Measurements from ENCODE around the gene TBC1D1.

Gene TBC1D1

DNA sequence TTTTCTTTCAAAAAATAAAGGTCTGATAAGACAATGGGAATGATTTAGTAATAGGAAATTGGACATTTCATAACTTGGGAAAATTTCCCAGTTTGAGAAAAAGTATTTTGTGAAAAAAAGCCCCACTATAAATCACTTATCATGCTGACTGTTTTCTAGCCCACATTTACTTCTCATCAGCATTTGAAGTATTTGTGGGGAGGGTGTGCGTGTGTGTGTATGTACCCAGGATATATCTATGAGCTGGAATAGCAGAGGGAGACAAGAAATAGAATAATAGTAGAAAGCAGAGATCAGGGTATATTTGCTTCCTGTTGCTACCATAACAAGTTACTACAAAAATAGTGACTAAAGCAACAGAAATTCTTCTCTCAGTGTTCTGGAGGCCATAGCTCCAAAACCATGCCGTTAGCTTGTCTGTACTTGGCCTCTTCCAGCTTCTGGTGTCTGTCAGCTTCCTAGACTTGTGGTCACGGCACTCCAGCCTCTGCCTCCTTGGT, 209.1 kb downstream of the TBC1D1 start:
- no peak for DNase-seq (ENCODE audit: low read depth in 2 of 2)

DNA sequence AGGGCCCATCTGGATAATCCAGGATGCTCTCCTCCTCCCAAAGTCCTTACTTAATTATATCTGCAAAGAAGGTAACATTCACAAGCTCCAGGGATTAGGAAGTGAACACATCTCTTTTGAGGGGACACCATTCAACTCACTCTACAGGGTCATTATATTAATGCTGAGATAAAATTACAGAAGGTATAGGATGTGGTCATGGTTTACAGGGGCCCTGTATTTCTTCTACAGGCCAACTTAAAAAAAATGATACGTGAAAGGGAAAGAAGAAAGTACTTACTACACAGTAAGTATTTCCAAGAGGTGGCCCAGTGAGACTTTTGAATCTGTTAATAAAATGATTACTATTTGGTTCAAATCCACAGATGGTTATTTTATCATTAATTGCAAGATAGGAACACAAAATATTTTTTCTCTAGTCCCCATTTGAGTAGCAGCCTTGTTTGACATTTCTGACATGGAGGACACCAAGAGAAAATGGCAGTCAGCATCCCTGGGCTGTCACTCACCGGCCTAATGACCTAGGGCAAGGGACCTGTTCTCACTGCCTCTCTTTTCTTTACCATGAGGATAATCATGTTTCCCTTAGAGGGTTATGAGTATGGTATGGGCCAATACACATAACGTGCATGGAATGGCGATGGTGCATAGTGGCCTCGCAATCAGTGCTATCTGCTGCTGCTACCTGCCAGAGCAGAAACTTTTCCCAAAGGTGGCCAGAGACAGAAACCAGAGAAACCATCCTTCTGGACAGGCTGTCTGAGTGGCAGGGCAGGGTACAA, 209.8 kb downstream of the TBC1D1 start:
- no peak for DNase-seq (ENCODE audit: low read depth in 2 of 2)

DNA sequence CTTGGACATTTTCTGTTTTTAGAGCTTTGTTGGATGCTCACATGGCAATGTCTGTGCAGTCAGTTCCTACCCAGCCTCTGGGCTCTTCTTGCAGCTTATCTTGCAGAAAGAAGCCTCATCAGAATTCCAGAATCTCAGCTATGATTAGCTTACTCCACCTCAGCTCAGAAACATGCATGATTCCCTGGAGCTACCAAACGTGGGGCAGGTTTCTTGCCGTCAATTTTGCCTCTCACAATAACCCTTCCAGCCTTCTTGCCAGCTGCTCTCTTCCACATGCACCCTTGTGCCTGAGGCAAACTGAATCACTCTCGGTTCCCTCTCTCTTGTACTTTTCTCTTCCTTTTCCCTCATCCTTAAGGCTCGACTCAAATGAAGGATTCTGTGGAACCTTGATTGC, 210.7 kb downstream of the TBC1D1 start:
- DNase-seq (ENCODE audit: low read depth in 2 of 2), result no peak

DNA sequence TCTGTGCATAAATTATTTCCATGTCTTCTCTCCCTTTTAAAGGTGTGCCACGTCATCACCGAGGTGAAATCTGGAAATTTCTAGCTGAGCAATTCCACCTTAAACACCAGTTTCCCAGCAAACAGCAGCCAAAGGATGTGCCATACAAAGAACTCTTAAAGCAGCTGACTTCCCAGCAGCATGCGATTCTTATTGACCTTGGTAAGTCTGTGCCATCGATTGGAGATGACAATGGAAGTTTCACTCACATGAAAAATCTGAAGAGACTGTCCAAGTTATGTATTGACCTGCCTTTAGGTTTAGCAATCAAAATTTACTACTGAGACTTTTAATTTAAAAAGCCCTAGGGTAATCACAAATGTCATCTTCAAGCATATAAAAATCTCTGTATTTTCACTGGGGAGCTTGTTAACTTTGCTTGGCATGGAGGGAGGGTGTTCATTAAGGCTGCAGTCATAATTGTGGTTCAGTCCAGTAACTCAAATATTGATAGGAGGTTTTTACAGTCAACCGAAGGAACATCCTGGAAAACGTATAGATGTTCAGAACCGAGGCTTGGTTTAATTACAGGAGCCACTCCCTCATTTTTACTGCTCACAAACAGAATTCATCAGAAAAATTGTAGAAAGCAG, 212.2 kb downstream of the TBC1D1 start:
- DNase-seq (ENCODE audit: low read depth in 2 of 2), result no peak

DNA sequence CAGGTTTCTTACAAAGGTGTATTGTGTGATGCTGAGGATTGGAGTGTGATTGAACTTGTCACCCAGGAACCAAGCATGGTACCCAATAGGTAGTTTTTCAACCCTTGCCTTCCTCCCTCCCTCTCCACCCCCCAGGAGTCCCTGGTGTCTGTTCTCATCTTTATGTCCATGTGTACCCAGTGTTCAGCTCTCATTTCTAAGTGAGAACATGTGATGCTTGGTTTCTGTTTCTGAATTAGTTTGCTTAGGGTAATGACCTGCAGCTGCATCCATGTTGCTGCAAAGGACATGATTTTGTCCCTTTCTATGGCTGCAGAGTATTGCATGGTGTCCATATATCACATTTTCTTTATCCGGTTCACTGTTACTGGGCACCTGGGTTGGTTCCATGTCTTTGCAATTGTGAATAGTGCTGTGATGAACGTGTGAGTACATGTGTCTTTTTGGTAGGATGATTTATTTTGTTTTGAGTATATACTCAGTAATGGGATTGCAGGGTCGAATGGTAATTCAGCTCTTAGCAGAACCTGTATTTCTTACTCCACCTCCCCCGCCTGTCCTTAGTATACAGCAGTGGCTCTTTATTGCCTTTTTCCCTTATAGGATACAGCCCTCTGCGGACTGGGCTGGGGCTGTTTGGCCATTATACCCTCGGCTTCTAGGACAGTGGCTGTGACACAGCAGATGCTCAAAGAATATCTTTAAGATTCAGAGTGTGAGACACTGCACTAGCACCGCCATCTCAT, 214.8 kb downstream of the TBC1D1 start:
- no peak for DNase-seq (ENCODE audit: low read depth in 2 of 2)

DNA sequence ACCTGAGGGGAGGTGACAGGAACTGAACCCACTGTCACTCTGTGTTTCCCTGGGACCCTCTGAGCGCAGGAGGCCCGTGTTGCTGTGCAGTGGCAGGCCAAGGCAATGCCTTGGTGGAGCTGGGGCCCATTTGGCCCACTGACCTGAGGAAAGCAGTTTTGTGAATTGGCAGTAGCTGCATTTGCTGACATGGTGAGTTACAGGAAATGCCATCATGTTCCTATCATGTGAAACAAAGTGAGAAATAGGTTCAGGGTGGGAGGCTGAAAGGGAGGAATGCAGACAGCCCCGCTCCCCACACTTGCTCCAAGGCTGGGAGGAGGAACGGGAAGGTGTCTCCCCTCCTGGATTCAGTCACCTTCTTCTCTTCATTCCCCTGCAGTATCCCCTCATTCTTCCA, 215.4 kb downstream of the TBC1D1 start:
- DNase-seq (ENCODE audit: low read depth in 2 of 2), result no peak

DNA sequence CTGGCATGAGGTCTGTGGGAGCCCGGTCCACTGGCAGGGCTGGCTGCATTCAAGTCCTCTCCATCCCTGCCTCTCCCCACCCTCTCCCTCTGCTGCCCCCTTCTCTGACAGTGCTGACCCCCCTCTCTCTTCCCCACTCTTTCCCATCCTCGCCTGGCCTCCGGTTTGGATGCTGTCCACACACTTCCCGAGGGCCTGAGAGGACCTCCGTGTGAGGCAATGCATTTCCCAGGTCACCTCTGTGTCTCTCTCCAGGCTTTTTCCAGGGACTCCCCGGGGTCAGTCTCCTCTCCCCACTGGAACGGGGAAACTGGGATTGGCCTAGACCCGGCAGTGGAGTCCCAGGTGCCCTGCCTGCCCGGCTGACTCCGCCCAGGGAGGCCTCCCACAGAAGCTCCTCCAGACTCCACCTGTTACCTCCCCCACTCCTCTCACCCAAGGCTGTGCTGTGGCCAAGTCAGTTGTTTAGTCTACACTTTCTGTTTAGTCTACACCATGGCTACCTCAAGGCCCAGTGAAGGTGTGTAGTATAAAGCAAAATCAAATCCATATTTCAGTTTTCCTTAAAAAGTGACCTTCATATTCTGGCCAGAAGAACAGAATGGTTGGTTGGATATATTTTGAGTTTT, 216.1 kb downstream of the TBC1D1 start:
- DNase-seq (ENCODE audit: low read depth in 2 of 2), result no peak

DNA sequence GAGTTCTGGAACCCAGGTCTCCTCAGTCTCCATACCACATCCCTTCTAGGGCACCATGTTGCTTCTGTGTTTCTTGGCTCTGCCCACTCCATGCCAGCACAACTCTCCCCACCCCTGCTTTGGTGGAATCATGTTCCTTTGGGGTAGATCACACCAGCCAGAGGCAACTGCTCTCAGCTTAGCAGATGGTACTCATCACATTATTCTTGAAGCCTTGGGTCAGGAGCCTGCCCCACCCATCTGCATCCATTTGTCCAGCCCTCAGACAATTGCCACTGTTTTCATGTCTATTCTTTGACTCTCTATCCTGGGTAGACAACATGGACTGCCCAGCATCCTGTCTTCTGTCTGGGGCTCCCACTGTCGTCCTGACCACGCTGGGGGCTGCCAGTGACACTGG, 216.9 kb downstream of the TBC1D1 start:
- DNase-seq (ENCODE audit: low read depth in 2 of 2), result no peak

DNA sequence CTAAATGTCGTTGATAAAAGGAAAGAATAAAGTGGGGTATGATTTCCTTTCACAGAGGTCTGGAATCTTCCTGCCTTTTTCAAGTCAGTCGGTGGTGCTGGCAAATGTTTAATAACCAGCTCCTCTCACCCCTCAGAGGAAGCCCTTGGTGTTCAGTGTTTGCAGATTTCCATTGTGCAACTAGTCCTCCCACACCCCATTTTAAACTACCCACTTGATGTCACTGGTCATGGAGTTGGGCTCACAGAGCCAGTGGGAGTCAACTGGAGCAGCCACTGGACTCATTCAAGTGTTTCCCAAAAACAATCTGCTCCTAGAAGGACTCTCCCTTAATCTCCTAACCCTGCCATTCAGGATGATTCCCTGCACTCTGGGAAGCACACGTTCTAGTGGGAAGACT, 218.5 kb downstream of the TBC1D1 start:
- DNase-seq (ENCODE audit: low read depth in 2 of 2), result no peak

DNA sequence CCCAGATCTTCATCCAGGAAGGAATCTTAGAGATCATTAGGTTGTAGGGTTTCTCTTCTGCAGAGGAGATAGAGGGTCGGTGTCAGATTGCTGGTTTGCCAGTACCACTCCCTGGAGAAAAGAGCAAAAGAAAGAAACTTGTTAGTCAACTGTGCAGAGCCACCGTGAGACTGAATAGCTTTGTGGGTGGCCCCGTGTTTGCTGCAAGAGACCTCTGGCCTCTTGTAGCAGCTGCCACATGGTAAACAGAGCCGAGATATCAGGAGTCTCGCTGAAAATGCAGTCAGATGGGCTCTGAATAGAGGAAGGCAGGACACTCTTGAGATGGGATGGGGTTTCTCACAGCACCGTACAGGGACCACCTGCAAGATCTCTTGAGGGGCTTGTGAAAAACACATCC, 219.0 kb downstream of the TBC1D1 start:
- no peak for DNase-seq (ENCODE audit: low read depth in 2 of 2)

DNA sequence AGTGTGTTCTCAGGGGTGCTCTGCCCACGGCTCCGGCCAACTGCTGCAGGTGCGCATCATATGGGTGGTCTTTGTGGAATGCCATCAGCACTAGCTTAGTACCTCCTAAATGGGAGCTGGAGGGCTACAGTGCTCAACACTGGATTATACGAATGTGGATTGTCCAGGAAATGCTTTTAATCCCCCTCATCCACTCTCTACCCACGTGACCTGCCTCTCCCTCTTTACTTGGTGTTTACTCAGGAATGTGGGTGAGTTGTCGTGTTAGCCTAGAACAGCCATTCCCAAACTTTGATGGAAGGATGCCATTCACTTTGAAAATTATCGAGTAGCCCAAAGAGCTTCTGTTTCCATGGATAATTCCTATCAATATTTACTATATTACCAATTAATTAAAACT, 220.1 kb downstream of the TBC1D1 start:
- no peak for DNase-seq (ENCODE audit: low read depth in 2 of 2)

DNA sequence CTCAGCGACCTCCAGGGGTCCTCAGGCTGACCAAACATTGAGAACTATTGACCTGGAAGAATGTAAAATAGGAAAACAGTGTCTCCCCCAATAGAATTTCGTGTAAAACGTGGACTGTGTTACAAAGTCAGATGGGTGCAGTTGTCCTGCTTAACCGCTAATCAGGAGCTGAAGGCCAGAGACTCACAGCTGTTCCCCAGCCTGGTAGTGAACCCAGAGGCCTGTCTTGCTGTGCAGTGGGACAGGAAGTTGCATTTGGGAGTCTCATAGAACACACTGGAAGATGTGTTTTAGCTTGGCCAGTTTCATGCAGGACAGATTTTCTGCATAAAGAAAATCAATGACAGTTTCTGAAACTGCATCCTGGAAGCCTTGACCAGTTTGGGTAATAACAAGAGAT, 220.8 kb downstream of the TBC1D1 start:
- DNase-seq (ENCODE audit: low read depth in 2 of 2), result no peak

DNA sequence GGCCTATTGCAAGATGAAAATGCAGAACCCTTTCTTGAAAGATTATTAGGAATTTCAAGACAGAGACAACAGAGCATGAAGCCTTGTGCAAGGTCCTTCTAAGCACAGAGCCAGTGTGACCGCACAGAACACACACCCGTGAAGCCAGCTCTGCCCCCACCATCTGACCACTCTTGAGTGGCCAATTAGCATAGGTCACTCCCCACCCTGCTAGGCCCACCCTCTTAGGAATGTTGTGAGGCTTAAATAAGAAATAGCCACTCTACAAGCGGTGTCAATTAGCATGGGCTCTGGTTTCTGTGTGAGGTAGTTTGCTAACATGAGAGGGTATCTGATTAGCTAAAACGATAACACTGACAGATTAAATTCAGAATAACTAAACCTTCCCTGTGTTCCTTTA, 222.2 kb downstream of the TBC1D1 start:
- no peak for DNase-seq (ENCODE audit: low read depth in 2 of 2)

DNA sequence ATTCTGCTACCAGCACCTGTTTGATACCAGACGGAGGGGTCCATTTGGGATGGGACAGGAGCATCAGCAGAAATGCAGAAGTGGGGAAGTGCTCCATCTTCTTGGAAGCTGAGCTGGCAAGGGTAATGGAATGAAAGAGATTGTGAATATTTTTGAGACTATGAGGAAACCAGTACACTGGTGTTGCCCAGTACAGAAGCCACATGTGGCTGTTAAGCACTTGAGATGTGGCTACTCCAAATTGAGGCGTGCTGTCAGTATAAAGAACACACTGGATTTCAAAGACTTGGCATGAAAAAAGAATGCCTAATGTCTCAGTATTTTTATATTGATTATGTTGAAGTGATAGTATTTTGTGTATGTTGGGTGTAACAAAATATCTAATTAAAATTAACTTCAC, 222.7 kb downstream of the TBC1D1 start:
- DNase-seq (ENCODE audit: low read depth in 2 of 2), result no peak

DNA sequence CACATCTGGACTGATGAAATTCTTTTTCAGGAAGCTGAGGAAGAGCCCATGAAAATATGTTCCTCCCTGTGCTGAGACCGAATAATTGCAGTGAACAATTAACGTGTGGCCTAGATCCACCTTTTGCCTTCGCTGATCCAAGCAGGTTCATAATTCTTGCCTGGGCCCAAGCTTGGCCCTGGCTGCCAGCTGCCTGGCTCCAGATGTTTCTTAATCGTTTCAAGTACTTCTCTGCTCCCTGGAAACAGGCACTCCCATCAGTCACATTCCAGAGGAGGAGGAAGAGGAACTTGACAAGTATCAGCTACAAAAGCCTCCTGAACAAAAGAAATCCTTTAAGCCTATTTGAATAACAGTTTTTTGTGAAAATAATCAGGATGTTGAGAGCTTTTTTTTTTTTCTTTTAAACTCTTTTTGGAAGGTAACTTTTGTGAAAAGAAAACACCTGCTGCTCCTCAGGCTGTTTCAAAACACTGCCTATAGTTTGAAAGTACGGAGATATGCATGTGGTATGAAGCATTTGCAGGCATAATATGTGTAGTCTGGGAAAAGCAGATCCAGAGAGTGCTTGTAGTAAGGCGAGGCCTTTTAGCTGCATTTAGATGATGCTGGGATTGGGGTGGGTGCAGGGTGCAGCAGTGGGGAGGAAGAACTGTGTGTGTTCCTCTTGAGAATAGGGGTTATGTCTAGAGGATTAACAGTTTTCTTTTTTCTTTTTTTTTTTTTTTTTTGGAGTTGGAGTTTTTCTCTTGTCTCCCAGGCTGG, 223.7 kb downstream of the TBC1D1 start:
- no peak for DNase-seq (ENCODE audit: low read depth in 2 of 2)

DNA sequence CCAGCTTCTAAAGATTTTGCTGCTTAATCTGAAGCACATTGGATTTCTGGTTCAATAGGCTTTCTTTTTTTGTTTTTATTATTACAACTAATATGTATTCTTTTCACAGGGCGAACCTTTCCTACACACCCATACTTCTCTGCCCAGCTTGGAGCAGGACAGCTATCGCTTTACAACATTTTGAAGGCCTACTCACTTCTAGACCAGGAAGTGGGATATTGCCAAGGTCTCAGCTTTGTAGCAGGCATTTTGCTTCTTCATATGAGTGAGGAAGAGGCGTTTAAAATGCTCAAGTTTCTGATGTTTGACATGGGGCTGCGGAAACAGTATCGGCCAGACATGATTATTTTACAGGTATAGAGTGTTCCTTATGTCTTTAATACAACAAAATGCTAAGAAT, 224.7 kb downstream of the TBC1D1 start:
- no peak for DNase-seq (ENCODE audit: low read depth in 2 of 2)

DNA sequence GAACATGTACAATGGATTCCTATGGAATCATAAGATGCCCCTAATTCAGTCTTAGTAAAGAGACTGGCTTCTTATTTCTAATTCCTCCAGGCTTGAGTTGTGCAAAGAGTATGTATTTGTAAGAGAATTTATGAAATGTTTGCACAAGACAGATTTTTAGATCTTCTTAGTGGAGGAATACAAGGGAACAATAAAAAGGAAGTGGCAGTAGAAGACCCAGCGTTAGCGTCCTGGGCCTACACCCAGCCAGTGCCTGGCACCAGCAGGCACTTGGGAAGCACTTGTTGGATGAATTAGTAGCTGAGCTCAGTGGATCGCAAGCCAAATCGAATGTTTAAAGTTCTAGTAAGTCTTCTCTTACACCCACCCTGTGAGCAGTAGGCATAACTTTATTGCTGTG, 226.7 kb downstream of the TBC1D1 start:
- no peak for DNase-seq (ENCODE audit: low read depth in 2 of 2)

DNA sequence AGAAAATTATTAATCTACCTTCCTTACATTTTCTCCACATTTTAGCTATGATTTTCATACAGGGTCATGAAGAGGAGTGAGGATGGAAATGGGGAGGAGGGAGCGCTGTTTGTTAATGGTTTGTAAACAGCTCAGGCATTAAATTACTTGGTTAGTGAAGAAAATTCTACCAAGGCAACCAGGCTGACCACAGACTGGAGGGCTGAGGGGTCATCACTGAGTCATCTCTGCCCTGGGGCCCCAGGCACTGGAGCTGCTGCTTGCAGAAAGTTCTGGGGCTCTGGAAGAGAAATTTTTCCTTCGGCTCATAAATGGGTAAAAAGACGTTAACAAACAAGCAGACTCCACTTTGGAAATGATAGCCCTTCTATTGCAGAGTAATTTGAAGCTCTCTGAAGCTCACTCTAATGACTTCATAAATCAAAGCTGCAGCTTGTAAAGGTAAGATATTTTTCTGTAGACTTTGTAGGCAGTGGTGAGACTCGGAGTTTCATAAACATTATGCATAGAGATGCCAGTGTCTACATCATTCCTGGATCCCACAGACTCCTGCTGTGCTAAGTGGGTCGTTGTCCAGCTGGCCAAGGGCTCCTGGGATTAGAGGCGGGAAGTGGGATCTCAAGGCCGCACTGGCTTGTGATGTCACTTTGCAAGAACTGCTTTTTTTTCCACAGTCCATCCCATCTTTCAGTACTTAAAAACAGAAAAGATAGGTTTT, 228.9 kb downstream of the TBC1D1 start:
- DNase-seq (ENCODE audit: low read depth in 2 of 2), result no peak

DNA sequence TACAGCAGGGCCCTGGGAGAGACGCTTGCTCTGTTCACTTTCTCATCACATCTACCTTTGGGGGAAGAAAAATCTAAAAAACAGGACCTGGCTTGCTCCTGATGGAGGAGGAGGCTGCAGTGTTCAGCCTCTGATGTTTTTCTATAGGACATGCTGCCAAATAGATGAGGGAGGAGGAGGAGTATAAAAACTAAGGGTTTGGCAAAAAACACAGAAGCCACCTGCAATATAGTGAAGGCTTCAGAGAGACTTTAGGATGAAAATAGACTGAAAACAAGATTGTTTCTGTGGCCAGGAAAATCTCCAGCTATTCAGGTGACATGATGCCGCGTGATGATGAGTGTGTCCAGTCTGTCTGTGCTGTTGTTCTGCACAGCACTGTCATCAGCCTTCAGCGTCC, 229.9 kb downstream of the TBC1D1 start:
- DNase-seq (ENCODE audit: low read depth in 2 of 2), result no peak

DNA sequence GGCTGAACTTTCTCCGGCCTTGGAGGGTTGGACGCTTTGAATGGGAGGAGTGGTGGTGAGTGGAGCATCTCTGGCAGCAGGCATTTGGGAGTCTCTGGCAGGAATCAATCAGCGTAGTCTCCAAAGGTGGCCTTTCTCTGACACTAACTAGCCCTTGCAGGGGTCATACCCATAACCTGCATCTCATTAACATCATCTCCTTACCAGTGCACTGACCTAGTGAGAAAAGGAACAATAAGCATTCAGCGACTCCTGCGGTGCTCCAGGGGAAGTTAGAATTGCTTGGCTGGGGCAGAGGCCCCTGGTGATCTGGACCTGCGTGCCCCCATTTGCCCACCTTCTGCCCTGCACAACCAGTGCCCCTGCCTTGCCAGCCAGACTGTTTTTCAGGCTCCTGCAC, 231.2 kb downstream of the TBC1D1 start:
- no peak for DNase-seq (ENCODE audit: low read depth in 2 of 2)

DNA sequence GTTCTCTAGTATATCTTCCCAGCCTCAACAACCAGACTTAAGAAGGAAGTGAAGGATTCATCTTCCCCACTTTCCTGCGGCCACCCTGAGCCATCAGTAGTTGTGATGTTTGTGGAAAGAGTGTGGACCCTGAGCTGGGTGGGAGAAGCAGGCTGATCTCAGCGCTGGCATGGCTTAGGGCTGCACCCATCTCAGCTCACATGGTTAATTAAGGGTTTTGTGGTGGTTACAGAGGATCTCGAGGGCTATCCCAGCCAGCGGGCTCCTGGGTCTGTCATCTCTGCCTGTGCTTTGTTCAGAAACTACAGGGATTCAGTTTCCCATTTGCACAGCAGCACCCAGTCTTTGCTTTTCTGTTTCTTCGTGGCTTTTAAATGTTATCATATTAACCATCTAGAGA, 232.7 kb downstream of the TBC1D1 start:
- no peak for DNase-seq (ENCODE audit: low read depth in 2 of 2)

Measured in stimulated activated CD8-positive, alpha-beta memory T cell treated with anti-CD3 and anti-CD28 coated beads, Interleukin-15, amount 100 ng/mL, for 4 hours (primary cell).